ENCODE data around the gene TRIM24. TPM values are rescaled to one million over a fixed set of nuclear protein-coding genes. Genes with fewer than 3 reads are reported as not detected.
"Not testable (repeated sequence)": the region's sequence is repeated elsewhere in the genome, so short reads cannot be mapped to it uniquely, and the experiment has no call there.

TRIM24 gene
- total RNA-seq, 2 donors from 2014 or later = 14.2 to 16.4 TPM

DNA sequence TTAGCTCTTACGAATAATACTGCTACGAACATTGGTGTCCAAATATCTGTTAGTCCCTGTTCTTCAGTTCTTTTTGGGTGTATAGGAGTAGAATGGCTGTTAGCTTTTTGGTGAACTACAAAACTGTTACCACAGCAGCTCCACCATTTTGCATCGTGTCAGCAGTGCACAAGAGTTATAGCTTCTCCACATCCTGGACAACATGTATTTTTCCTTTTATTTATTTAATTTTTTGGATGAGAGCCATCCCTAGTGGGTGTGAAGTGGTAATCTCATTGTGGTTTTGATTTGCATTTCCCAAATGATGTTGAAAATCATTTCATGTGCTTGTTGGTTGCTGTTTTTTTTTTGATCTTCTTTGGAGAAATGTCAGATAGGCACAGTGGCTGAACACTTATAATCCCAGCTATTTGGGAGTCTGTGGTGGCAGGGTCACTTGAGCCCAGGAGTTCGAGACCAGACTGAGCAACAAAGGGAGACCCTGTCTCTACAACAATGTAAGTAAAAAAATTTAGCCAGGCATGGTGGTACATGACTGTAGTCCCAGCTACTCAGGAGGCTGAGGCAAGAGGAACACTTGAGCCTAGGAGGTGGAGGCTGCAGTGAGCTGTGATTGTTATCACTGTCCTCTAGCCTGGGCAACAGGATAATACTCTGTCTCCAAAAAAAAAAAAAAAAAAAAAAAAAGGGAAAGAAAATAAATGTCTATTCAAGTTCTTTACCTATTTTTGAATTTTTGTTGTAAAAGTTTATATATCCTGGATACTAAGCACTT is 31.7 kb downstream of the TRIM24 start:
- Histone ChIP-seq H3K4me1 (no peaks in the 10 kb centered on the region), H3K27ac (no peak overlapping the region), H3K4me3 (no peak overlapping the region), H3K36me3 (no peaks in the 10 kb centered on the region), H3K9me3 (no peaks in the 10 kb centered on the region), H3K27me3 (no peaks in the 10 kb centered on the region)
- TF ChIP-seq, protein P1, sequence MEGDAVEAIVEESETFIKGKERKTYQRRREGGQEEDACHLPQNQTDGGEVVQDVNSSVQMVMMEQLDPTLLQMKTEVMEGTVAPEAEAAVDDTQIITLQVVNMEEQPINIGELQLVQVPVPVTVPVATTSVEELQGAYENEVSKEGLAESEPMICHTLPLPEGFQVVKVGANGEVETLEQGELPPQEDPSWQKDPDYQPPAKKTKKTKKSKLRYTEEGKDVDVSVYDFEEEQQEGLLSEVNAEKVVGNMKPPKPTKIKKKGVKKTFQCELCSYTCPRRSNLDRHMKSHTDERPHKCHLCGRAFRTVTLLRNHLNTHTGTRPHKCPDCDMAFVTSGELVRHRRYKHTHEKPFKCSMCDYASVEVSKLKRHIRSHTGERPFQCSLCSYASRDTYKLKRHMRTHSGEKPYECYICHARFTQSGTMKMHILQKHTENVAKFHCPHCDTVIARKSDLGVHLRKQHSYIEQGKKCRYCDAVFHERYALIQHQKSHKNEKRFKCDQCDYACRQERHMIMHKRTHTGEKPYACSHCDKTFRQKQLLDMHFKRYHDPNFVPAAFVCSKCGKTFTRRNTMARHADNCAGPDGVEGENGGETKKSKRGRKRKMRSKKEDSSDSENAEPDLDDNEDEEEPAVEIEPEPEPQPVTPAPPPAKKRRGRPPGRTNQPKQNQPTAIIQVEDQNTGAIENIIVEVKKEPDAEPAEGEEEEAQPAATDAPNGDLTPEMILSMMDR (IDR thresholded peaks at IDR 0.05) = no peak
- DNase-seq (ENCODE audit: low spot score) = no peak

DNA sequence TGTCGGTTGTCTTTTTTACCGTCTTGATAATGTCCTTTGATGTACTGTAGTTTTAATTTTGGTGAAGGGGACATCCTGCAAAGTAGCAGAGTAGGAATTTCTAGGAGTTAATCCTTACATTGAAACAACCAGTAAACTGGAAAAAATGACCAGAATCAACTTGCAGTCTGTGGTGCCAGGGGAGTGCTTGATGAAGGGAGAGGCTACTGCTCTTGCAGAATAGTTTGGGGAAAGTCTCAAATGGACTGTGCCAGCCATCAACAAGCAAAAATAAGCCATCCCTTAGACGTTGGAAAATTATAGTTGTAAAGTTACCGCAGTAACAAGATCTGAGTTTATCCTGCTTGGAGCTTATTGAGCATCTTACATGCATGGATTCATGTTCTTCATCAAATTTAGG is 32.4 kb downstream of the TRIM24 start:
- Histone ChIP-seq H3K9me3 (no peaks in the 10 kb centered on the region), H3K36me3 (no peaks in the 10 kb centered on the region), H3K27ac (no peak overlapping the region), H3K4me3 (no peak overlapping the region), H3K27me3 (no peaks in the 10 kb centered on the region), H3K4me1 (no peaks in the 10 kb centered on the region)
- DNase-seq (ENCODE audit: low spot score) = no peak
- TF ChIP-seq, protein P1 (IDR thresholded peaks at IDR 0.05) = no peak

DNA sequence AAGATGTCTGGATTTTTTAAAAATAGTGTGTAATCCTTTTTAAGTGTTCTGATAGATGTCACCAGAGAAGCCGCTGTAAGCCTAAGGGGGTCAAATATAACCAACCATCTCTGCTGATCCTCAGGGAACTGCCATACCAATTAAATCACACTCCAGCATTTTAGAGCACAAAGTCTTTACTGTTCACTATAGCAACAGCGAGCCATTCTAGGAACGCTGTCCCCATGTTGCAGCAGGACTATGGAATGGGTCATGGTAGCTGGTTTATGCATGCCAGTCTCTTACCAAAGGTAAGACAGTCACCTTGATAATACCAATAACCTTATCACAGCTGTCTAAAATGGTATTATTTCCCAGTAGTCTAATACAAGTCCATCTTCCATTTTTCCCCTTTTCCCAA is 33.5 kb downstream of the TRIM24 start:
- H3K4me3 ChIP-seq = no peak overlapping the region
- H3K9me3 ChIP-seq = no peaks in the 10 kb centered on the region
- TF ChIP-seq, protein P1 (IDR thresholded peaks at IDR 0.05) = no peak
- no peaks in the 10 kb centered on the region for H3K27me3 ChIP-seq
- H3K4me1 ChIP-seq = no peaks in the 10 kb centered on the region
- no peaks in the 10 kb centered on the region for H3K36me3 ChIP-seq
- DNase-seq (ENCODE audit: low spot score) = no peak
- H3K27ac ChIP-seq = no peak overlapping the region

DNA sequence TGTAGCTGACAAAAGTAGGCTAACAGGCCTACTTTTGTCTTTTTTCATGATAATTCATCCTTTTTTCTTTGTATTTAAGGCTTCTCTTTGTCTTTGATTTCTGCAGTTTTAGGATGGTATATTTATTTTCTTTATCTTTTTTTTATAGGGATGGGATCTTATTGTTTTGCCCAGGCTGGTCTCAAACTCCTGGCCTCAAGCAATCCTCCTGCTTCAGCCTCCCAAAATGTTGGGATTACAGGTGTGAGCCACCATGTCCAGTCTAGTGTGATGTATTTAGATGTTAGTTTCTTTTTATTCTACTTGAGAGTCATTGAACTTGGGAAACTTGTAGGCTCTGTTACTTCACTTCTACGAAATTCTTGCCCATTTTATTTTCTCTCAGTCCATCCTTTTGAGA is 35.4 kb downstream of the TRIM24 start:
- Histone ChIP-seq H3K4me1 (no peaks in the 10 kb centered on the region), H3K27me3 (no peaks in the 10 kb centered on the region), H3K9me3 (no peaks in the 10 kb centered on the region), H3K4me3 (no peak overlapping the region), H3K36me3 (no peaks in the 10 kb centered on the region), H3K27ac (no peak overlapping the region)
- TF ChIP-seq, protein P1 (IDR thresholded peaks at IDR 0.05) = no peak
- no peak for DNase-seq (ENCODE audit: low spot score)

DNA sequence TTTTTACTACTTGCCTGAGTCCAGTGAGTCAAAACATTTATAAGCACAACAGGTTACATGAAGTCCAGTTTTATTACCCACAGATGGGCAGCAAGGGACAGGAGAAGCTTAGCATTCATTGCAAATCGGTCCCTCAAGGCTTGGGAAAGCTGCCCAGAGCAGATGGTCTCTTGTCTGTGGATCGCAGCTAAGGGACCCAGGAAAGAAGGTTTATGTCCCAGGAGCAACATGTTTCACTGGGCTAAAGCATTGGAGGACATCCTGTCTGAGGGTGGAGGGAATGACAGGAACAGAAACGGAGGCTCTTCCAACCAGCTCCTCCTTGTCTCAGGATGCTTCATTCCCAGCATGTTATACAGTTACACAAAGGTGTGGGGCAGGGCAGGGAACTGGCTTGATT is 39.3 kb downstream of the TRIM24 start:
- no peak for DNase-seq (ENCODE audit: low spot score)
- Histone ChIP-seq H3K27ac (no peak overlapping the region), H3K27me3 (no peaks in the 10 kb centered on the region), H3K36me3 (no peaks in the 10 kb centered on the region), H3K4me3 (no peak overlapping the region), H3K4me1 (no peaks in the 10 kb centered on the region), H3K9me3 (no peaks in the 10 kb centered on the region)
- TF ChIP-seq, protein P1 (IDR thresholded peaks at IDR 0.05) = no peak

DNA sequence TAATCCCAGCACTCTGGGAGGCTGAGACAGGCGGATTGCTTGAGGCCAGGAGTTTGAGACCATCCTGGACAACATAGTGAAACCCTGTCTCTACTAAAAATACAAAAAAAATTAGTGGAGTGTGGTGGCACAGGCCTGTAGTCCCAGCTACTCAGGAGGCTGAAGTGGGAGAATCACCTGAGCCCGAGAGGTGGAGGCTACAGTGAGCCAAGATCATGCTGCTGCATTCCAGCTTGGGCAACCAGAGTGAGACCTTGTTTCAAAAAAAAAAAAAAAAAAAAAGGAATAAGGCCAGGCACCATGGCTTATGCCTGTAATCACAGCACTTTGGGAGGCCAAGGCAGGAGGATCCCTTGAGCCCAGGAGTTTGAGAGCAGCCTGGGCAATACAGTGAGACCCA is 40.2 kb downstream of the TRIM24 start:
- H3K27me3 ChIP-seq; H3K4me1 ChIP-seq; H3K36me3 ChIP-seq; DNase-seq (ENCODE audit: low spot score); H3K27ac ChIP-seq; H3K4me3 ChIP-seq; H3K9me3 ChIP-seq: not testable (repeated sequence)
